ENCODE results near the gene CHMP2A.

DNA sequence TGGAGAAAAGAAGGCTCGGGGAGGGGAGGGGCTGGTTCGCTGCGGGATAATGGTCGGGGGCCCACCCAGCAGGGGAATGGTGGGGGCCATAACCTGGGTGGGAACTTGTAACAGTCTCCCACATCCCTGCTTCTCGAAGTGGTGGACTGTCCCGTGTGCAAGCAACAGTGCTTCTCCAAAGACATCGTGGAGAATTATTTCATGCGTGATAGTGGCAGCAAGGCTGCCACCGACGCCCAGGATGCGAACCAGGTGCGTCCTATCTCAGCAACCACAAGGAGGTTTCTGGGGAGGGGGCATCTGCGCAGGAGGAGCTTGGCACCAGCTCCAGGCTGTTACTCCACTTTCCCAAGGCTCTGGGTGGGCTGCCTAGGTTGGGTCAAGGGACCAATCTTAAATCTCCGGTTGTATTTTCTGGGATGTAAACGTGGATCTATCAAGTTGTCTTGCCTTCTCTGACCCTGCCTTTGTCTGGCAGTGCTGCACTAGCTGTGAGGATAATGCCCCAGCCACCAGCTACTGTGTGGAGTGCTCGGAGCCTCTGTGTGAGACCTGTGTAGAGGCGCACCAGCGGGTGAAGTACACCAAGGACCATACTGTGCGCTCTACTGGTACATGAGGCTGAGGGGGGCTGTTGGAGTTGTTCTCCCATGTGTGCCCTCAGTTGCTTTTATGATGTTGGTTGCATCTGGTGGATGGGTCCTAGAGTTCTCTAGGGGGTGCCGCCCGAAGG, 9.5 kb downstream of the CHMP2A start:
- TF ChIP-seq, protein P1, sequence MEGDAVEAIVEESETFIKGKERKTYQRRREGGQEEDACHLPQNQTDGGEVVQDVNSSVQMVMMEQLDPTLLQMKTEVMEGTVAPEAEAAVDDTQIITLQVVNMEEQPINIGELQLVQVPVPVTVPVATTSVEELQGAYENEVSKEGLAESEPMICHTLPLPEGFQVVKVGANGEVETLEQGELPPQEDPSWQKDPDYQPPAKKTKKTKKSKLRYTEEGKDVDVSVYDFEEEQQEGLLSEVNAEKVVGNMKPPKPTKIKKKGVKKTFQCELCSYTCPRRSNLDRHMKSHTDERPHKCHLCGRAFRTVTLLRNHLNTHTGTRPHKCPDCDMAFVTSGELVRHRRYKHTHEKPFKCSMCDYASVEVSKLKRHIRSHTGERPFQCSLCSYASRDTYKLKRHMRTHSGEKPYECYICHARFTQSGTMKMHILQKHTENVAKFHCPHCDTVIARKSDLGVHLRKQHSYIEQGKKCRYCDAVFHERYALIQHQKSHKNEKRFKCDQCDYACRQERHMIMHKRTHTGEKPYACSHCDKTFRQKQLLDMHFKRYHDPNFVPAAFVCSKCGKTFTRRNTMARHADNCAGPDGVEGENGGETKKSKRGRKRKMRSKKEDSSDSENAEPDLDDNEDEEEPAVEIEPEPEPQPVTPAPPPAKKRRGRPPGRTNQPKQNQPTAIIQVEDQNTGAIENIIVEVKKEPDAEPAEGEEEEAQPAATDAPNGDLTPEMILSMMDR (IDR thresholded peaks at IDR 0.05) = no peak
- no peak for TF ChIP-seq POLR2A (IDR thresholded peaks at IDR 0.05)
